GM20431 (cell line): ENCODE results near the gene STK17A.
"Not testable (repeated sequence)": the region's sequence is repeated elsewhere in the genome, so short reads cannot be mapped to it uniquely, and the experiment has no call there.

ENCODE experiments used
- in situ Hi-C: fragments of 300-500 bp; cut with MseI, MboI; formaldehyde crosslinking; loops from one replicate; pipeline ENCODE4 v1.15.0; 2020; ENCODE audit warnings: low sequenced_read_pairs; ENCODE audit not compliant: unreplicated experiment

Gene STK17A

DNA sequence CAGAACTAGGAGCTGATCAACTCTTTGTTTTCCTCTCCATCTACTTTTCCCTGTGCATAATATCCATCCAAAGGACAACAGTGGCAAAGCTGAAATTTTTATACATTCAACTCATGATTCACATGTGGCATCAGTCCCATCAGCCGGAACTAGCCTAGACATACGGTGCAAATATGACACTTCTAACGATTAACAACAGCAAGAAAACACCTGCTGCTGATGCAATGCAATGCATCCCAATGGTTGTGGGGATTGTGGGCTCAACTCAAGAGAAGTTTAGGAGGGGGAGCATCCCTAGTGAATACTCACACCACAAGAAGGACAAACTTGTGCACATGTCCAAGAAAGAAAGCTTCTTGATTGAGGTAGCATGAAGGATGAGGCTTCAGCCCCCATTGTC lies 20.5 kb upstream of the STK17A start:
- in situ Hi-C loops = loop anchor here (25.0 kb wide), 1 partner anchor 275 kb away; no protein-coding TSS in a partner anchor

DNA sequence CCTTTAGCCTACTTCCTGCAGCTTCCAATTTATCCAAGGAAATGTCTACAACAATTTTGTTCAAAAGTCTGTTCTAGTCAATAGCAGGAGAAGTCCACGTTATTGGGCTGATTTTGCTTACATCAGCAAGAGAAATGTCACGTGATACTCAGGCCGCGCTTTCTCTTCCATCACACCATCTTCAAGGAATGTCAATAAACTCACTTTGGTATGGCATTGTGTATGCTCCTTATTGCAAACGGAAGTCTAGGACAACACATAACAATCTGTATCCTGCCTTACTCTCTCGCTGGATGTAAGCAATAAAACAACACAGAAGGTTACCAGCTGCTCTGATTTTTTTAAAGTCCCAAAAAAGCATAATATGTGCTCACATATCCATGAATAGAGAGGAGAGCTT lies 17.1 kb upstream of the STK17A start:
- in situ Hi-C loops = loop anchor here (25.0 kb wide), 1 partner anchor 272 kb away; no protein-coding TSS in a partner anchor

DNA sequence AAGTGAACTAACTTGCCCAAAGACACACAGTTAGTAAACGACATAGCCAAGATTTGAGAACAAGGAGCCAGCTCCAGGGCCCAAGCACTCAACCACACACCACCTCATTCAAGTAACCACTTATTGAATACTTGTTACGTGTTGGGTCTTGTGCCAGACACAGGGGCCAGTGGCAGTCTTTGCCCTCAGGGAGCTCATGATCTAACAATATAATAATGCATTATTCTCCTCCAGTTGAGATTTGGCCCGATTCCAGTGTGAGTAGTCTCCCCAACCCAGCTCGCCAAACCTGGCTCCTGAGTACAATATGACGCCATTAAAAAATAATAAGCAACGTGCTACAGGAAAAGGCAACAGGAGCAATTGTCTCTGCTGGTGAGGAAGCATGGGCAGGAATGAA lies 14.4 kb upstream of the STK17A start:
- in situ Hi-C loops = loop anchor here (25.0 kb wide), 1 partner anchor 269 kb away; no protein-coding TSS in a partner anchor

DNA sequence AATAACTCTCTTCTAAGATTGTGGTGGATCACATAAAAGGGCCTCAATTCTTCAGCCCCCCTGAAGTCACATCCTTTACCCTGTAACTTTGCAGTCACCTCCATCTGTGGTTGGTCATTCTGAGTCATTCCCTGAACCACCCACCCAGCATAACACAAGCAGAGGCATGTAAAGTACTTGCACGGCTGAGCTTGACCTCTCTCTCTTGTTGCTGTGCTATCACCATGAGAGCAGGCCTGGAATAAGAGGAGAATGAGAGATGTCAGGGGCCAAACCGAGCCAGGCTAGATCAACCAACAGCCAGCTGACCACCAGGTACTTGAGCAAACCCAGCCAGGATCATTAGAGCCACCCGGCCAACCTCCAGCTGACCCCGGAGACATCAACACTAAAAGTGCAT lies 13.5 kb upstream of the STK17A start:
- in situ Hi-C loops = loop anchor here (25.0 kb wide), 1 partner anchor 268 kb away; no protein-coding TSS in a partner anchor

DNA sequence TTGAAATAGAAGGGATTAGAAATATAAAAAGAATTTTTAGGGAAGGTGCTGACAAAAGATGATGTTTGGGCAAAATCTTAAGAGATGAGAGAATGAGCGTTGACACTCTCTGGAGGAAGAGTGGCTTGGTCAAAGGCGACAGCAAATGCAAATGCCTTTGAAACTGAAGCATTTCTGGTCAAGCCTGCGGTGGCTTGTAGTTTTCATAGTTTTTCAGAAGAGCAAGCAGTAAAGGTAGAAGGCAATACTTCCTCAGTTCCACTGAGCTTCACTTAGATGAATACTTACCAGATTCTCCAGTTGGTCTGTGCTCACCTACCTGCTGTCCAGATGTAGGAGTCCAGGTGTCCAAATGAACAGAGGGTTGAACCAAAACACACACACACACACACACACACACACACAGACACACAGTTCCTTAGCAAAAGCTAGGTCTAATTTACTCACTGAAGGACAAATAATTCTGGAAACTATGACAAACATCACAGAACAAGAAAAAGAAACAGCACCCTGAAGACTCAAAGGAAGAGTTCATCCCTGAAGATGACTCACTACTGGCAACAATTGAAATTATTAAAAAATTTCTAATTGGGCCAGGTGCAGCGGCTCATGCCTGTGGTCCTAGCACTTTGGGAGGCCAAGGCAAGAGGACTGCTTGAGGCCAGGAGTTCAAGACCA lies 12.1 kb upstream of the STK17A start:
- in situ Hi-C loops = loop anchor here (10.0 to 25.0 kb wide), 2 partner anchors 134 to 266 kb away; no protein-coding TSS in a partner anchor

DNA sequence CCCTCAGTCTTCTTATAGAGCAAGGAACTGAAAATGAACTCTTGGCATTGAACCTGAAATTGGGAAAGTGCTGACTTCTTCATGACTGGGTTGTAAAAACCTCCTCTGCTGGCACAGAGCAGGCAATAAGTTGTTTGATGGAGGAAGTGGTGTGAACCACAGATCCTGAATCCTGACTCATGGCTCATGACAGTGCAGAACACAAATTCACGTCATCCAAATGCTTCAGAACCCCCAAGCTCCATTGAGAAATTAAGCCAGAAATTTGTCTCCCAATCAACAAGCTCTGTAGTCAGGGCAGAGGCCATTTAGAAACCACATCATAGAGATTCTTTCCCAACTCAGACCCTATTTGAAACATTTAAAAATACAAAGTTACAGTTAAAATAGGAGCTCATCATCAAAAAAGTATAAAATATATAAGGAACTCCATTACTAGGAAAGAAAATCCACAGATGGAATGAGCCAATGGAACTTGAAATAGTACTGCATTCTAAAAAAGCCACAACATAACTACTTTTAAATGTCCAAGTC lies 10.3 kb upstream of the STK17A start:
- in situ Hi-C loops = loop anchor here (10.0 to 25.0 kb wide), 2 partner anchors 132 to 265 kb away; no protein-coding TSS in a partner anchor

DNA sequence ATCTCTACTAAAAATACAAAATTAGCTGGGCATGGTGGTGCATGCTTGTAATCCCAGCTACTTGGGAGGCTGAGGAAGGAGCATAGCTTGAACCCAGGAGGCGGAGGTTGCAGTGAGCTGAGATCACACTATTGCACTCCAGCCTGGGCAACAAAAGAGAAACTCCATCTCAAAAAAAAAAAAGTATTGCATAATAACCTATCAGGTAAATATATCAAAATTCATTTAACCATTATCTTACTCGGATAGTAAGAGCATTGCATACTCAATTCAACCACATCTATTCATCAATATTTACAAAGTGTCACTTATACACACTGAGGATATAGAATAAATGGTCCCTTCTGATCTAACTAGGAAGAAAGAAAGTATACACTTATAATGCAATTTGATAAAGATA lies 9.1 kb upstream of the STK17A start:
- in situ Hi-C loops = loop anchor here (10.0 to 25.0 kb wide), 2 partner anchors 131 to 263 kb away; no protein-coding TSS in a partner anchor

DNA sequence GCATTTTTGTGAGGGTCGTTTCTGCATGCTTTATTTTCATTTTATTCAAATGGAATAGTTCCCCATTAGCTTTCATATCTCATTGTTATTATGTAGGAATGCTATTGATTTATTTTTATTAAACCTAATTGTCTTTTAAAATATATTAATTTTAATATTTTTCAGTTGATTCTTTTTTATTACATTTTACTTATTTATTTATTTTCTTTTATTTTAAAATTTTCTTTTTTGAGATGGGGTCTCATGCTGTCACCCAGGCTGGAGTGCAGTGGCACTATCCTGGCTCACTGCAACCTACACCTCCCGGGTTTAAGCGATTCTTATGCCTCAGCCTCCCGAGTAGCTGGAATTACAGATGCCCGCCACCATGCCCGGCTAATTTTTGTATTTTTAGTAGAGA lies 7.4 kb upstream of the STK17A start:
- in situ Hi-C loops = loop anchor here (10.0 kb wide), 1 partner anchor 129 kb away; no protein-coding TSS in a partner anchor

DNA sequence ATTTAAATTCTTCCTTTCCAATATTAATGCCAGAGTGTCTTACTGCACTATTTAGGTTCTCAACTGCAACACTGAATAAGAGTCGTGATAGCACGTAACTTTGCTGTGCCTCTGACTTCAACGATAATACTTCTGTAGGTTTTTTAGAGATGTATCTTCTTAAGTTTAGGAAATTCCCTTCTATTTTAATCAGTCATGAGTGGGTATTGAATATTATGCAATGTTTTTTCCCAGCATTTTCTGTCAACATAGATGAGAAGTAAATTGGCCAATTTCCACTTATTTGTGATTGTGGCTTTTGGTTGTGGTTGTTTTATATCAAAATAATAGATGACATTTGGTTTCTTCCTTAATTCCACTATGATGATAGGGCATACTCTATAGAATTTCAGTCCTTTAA lies 6.7 kb upstream of the STK17A start:
- in situ Hi-C loops = loop anchor here (10.0 kb wide), 1 partner anchor 129 kb away; no protein-coding TSS in a partner anchor

DNA sequence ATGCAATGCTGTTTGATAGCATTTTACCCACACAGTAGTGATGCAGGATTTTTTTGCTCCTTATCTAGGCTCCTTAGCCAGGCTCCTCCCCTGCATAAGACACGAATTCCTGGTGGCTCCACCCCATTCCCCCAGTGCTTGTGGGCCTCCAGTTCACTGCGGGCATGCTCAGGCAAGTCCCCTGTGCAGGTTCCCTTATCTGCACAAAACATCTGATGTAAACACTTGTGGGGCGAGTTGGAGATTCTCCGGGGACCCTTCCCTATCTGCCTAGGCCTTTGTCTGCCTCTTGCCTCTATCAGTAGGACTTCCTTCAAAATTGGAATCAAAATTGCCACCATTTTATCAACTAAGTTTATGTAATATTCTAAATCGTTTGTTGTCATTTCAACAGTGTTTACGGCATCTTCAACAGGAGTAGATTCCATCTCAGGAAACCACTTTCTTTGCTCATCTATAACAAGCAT lies 5.4 kb upstream of the STK17A start:
- in situ Hi-C loops = loop anchor here (10.0 kb wide), 1 partner anchor 127 kb away; no protein-coding TSS in a partner anchor

DNA sequence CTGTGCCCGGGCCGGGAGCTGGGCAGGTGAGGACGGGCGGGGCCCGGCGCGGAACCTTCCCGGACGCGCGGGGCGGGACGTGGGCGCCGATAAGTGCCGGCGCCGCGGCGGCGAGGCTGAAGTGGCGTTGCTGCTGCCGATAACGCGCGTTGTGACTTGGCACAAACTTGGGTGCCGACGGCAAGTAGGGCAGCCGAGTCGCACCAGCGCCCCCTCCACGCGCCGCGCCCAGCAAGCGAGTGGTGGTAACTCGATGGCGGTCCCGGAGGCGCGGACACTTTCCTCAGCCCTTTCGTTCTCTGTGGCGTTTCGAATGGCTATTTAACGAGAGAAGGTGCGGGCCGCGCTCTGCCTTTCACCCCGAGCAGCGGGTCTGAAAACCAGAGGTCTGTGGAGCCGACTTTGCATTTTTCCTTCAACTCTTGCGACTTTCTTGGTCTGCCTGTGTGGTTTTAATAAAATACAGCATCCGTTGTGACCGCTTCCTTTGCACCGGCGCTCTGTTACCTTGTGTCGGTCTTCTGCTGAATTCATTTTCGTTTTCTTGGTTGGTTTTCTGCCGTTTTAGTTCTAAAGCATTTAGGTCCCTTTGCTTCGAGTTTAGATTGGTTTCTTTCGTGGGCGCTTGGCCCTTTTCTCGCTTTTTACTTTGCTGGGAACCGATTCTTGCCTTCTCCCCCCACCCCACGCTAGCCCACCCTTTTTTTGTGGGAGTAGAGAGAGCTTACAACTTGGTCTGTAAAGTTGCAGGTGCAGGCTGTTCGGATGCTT lies 701 bp downstream of the STK17A start:
- in situ Hi-C loops = no loop called here

DNA sequence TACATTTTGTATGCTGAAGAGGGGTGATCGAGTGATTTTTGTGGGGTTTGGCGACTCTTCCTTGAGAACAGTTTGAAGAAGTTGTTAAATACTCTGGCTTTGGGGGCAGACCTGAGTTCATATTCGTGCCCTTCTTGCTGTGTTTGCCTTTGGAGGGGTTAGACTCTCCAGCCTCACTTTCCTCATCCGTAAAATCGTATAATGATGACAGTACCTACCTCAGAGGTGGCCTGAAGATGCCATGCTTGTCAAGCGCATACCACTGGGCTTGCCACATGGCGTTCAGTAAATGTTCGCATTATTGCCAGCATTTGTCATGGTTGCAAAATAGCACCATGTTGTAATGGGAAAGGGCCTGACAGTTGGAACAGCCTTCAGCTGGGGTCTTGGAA lies 1.3 kb downstream of the STK17A start:
- in situ Hi-C loops = no loop called here

DNA sequence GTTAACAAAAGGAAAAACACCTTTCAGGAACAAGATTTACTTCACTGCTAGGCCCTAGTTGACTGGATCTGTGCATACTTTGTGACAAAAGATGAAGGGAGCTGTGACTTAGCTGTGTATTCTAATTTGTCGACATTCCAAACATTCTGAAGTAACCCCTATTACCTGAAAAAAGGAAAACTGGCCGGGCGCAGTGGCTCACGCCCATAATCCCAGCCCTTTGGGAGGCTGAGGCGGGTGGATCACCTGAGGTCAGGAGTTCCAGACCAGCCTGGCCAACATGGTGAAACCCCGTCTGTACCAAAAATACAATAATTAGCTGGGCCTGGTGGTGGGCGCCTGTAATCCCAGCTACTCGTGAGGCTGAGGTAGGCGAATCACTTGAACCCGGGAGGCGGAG lies 1.8 kb downstream of the STK17A start:
- in situ Hi-C loops = not testable (repeated sequence)

DNA sequence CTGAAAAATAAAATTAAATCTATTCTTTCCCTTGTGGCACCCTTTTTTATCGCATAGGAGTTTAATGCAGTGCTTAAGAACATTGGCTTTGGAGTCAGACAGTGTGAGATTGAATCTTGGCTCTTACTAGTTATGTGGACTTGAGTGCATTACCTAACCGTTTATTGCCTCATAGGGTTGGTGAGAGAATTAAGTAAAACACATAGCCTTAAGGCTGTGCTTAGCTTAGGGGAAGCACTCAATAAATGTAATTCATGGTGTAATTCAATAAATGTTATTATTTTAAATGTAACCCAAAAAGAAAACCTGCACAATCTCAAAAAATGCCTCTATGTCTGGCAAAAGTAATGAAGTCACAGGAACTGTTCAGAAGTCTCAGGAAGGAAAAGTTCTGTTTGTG lies 2.7 kb downstream of the STK17A start:
- in situ Hi-C loops = no loop called here

DNA sequence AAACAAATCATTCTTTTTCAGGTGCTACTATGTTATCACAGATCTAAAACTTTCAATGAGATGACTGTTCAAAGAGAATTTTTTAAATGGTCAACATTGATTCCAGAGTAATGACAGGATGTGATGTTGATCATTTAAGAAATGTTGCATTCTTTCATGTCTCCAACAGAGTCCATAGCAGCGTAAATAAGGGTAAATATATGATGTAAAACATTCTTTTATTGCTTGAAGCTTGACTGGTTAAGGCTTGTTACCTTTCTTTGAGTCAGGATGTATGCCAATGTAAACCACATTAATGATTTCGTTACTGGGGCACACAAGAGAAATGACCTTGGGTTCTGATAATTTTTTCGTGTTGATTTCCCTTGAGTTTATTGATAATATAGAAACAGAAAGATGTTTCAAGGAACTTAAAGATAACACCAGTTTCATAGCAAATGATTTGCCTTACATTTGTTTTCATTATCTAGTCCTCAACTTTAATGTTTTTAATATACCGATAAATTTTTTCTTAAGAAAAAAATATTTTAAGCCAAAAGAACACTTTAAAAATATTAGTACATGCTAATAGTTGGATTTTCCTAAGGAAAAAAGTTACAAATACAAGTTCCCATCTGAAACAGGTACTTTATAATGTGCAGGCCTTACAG lies 3.5 kb downstream of the STK17A start:
- in situ Hi-C loops = no loop called here

DNA sequence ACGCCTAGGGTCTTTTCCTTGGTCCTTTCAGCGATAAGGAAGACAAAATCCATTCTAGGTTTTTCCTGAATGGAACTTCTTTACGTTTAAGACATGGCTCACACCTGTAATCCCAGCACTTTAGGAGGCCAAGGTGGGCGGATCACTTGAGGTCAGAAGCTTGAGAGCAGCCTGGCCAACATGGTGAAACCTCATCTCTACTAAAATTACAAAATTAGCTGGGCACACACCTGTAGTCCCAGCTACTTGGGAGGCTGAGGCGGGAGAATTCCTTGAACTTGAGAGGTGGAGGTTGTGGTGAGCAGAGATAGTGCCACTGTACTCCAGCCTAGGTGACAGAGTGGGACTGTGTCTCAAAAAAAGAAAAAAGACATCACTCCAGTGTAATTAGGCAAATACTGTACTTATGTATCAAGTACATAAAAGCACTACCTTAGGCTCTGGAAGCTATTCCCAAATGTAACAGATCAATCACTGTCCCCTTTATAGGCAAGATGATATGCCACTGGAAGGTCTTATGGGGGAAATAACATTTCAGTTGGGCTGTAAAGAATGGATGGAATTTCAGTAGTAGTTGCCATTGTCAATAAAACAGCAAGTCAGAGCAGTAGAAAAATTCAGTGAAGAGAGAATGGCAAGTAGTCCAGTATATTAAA lies 5.7 kb downstream of the STK17A start:
- in situ Hi-C loops = no loop called here

DNA sequence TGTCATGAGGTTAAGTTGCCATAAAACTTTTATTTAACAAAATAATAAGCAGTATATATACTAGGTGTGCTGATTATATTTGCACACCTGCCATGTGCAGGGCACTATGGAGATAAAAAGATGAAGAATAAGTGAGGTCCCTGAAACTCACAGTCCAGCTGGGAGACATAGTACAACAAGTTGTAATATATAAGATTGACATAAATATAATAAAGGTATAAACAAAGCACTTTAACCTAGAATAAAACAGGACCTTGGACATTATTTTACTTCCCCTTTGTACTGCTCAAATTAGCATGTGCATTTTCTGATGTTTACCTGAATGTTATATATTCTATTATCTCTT lies 6.2 kb downstream of the STK17A start:
- in situ Hi-C loops = no loop called here

DNA sequence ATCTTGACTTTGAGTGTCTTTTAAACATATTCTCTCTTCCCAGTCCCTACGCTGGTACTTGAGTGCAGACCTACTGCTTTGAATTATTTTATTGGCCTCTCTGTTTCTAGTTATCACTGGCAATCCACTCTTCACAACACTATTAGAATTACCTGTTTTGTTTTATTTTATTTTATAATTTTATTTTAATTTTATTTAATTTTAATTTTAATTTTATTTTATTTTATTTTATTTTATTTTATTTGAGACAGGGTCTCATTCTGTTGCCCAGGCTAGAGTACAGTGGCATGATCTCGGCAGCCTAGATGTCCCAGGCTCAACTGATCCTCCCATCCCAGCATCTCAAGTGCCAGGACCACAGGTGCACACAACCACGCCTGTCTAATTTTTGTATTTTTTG lies 6.8 kb downstream of the STK17A start:
- in situ Hi-C loops = no loop called here

DNA sequence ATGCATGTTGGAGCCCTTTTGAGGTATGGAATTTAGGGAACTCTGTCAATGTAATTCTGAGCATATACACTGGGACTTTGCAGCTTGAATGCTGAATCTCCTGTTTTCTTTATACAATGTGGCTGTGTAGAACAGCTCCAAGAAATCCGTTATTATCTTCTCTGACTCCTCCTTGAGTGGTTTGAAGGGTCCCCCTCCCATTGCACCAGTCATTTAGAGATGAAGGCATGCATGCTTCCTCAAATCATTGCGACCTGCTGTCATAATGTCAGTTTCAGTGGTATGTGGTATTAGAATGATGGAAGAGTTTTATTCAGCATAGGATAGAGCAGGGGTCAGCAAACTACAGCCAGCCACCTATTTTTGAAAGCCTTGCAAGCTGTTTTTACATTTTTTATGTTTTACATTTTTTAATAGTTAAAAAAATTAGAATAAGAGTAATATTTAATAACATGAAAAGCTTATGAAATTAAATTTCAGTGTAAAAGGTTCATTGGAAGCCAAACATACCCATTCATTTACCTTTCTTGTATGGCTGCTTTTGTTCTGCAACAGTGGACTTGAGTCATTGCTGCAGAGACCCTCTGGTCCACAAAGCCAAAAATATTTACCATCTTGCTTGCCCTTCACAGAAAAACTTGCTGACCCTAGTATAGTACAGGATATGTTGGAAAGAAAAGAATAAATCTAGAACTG lies 8.1 kb downstream of the STK17A start:
- in situ Hi-C loops = no loop called here
